Measurements from ENCODE around the gene USP49.

The USP49 gene

DNA sequence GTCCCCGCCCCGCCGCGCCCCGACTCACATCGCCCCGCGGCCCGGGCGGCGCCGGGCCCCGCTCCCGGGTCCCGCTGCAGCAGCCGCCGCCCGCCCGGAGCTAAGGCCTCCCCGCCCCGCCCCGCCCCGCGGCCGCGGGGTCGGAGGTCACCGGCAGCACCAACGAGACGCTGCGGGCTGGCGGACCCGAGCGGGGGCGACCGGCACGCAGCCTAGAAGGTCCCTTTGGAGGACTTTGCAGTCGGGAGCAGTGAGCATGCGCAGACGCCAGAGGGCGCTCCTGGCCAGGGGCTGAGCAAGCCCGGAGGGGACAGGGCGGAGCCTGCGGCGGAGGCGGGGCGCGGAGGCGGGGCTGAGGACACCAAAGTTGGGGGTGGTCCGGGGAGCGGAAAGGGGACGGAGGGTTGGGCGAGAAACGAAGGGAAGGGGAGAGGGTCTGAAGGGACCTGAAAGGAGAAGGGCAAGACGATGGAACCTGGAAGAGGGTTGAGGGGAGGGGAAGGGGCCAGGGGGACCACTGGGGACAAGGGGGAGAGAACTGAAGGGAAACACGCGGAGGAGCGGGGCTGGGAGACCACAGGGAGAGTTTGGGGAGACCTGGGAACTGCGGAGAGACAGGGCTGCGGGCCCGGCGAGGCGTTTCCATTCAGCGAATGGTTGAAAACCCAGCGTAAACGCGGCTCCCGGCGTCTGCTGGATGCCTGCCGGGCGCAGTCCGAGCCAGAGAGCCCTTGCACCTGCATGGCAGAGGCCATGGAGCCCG is 115.2 kb downstream of the USP49 start, which contains the start of gene FRS3:
TSS of gene FRS3 (minus strand) at position 113 of the 763 bp plus-strand sequence. CDS start 2,913 bp downstream, outside the sequence.
- TF ChIP-seq TAF1 (IDR thresholded peaks at IDR 0.05; ENCODE audit: low read depth, low read length) (no peak), SPI1 (IDR thresholded peaks at IDR 0.05; ENCODE audit: low read depth, low read length) (no peak), PAX5 (IDR thresholded peaks at IDR 0.05; ENCODE audit: insufficient read depth, low read length, severe bottlenecking) (peak; percentile 75), POLR2AphosphoS5 (IDR thresholded peaks at IDR 0.05; ENCODE audit: low read depth, low read length) (no peak), POU2F2 (IDR thresholded peaks at IDR 0.05; ENCODE audit: low read depth, low read length) (peak; percentile 13; the same call in 1 of the 2 replicates), POLR2A (IDR thresholded peaks at IDR 0.05; ENCODE audit: low read depth, low read length) (no peak)

DNA sequence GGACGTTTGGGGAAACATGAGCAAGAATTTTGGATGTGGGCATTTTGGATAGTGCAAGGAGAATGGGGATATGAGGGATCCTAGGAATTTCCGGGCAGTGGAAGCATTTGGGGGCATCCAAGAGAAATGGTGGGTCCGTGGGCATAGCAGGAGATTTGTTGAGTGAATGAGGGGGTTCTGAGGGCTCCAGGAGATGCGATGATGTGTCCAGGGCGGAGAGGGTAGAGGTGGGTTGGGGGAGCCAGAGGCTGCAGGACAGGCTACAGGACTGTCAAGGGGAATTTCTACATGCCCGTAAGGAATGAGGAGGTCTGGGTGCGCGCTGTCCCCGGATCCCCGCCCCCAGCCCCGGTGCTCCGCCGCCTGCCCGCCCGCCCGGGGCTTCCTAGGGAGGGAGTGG is 115.8 kb downstream of the USP49 start:
- DNase-seq (ENCODE audit: insufficient read length, low spot score) (no peak), FAIRE-seq (no peak)
- no peak for TF ChIP-seq POLR2A (IDR thresholded peaks at IDR 0.05; ENCODE audit: low read depth, low read length)
- no peak for TF ChIP-seq POU2F2 (IDR thresholded peaks at IDR 0.05; ENCODE audit: low read depth, low read length)
- TF ChIP-seq SPI1 (IDR thresholded peaks at IDR 0.05; ENCODE audit: low read depth, low read length), result no peak
- no peak for TF ChIP-seq TAF1 (IDR thresholded peaks at IDR 0.05; ENCODE audit: low read depth, low read length)
- no peak for TF ChIP-seq POLR2AphosphoS5 (IDR thresholded peaks at IDR 0.05; ENCODE audit: low read depth, low read length)
- TF ChIP-seq PAX5 (IDR thresholded peaks at IDR 0.05; ENCODE audit: insufficient read depth, low read length, severe bottlenecking), result no peak

More for the DNA sequence above, 115.2 kb downstream of the USP49 start, which contains the start of gene FRS3:
- FAIRE-seq (peak; percentile 94), DNase-seq (ENCODE audit: insufficient read length, low spot score) (peak; percentile 98)

DNA sequence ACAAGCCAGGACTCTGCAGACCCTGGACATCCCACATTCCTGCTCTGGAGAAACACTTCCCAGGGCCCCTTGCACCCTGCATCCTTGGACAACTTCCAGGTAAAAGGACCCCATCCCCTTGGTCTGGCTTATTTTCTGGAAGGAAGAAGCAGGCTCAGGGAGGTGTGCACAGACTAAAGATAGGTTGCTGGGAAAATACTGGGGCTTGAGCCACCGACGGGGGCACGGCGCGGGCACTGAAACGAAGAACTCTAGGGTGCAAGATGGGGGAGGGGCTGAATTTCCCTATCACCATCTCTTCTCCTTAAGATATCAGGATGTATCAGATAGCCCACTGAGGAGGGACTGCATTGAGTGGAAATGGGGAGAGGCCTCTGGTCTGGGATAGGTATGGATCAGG is 116.3 kb downstream of the USP49 start:
- TF ChIP-seq POLR2A (IDR thresholded peaks at IDR 0.05; ENCODE audit: low read depth, low read length) (no peak), SPI1 (IDR thresholded peaks at IDR 0.05; ENCODE audit: low read depth, low read length) (no peak), TAF1 (IDR thresholded peaks at IDR 0.05; ENCODE audit: low read depth, low read length) (no peak)
- FAIRE-seq (no peak), DNase-seq (ENCODE audit: insufficient read length, low spot score) (no peak)

DNA sequence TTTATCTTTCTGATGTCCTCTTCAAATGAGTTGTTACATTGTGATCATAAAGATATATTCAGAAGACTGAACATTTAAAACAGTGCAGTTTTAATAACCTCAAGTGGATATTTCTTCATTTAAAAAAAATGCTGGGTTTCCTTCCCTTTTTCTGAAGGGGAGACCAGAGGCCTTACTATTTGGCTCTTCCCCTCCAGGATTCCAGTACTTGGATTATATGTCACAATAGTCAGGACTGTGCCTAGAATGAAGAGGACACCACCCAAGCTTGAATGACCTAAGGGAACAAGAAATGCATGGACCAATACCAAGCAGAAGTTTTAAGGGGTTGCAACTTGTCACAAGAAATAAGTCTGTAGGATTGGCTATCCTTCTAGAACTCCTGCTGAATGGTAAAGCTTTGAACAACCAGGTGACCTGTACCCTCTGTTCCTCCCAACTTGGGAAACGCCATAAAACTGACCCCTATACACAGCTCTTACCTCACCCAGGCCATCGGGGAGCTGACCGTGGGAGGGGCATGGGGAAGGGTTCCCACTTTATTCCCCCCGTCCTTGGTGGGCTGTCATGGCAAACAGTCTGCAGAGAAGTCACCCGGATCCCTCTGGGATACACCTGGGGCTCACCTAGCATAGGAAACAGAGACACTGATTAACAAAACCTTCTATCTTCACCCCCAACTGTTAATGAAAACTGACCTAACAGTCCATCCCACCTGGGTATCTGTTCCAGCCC is 117.5 kb downstream of the USP49 start:
- FAIRE-seq (no peak), DNase-seq (ENCODE audit: insufficient read length, low spot score) (no peak)
- TF ChIP-seq POLR2A (IDR thresholded peaks at IDR 0.05; ENCODE audit: low read depth, low read length) (no peak), SPI1 (IDR thresholded peaks at IDR 0.05; ENCODE audit: low read depth, low read length) (no peak), POLR2AphosphoS5 (IDR thresholded peaks at IDR 0.05; ENCODE audit: low read depth, low read length) (no peak)

- TF ChIP-seq POU2F2 (IDR thresholded peaks at IDR 0.05; ENCODE audit: low read depth, low read length) (no peak), POLR2A (IDR thresholded peaks at IDR 0.05; ENCODE audit: low read depth, low read length) (no peak)
- peak; percentile 26 for FAIRE-seq
- no peak for DNase-seq (ENCODE audit: insufficient read length, low spot score)
Measured at GRCh38 chr6:41775293-41775882, 119.8 kb downstream of the USP49 start.

DNA sequence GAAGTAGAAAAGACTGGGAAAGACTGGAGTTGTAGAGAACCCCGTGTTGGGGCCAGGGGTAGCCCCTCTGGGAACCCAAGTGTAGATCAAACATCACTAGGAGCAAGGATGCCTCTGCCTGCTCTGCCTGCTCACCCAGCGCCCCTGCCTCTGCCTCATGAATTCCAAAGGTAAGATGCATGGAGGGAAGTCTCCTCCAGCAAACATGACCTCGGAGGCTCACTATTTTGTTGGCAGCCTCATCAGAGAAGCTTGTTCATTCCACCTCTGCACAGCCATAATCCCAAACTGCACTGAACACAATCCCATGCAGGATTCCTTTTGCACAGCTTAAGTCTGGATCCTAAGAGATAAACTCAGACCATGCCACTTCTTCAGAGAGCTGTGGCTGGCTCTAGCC is 120.3 kb downstream of the USP49 start:
- TF ChIP-seq PAX5 (IDR thresholded peaks at IDR 0.05; ENCODE audit: insufficient read depth, low read length, severe bottlenecking) (no peak), SPI1 (IDR thresholded peaks at IDR 0.05; ENCODE audit: low read depth, low read length) (no peak), POU2F2 (IDR thresholded peaks at IDR 0.05; ENCODE audit: low read depth, low read length) (no peak), POLR2AphosphoS5 (IDR thresholded peaks at IDR 0.05; ENCODE audit: low read depth, low read length) (no peak), POLR2A (IDR thresholded peaks at IDR 0.05; ENCODE audit: low read depth, low read length) (no peak), TAF1 (IDR thresholded peaks at IDR 0.05; ENCODE audit: low read depth, low read length) (no peak)
- DNase-seq (ENCODE audit: insufficient read length, low spot score) (no peak), FAIRE-seq (no peak)

GRCh38 chr6:41771058-41771983 is 123.9 kb downstream of the USP49 start:
- no peak for DNase-seq (ENCODE audit: insufficient read length, low spot score)
- FAIRE-seq, result no peak
- TF ChIP-seq PAX5 (IDR thresholded peaks at IDR 0.05; ENCODE audit: insufficient read depth, low read length, severe bottlenecking) (no peak), POLR2A (IDR thresholded peaks at IDR 0.05; ENCODE audit: low read depth, low read length) (no peak), SPI1 (IDR thresholded peaks at IDR 0.05; ENCODE audit: low read depth, low read length) (no peak), TAF1 (IDR thresholded peaks at IDR 0.05; ENCODE audit: low read depth, low read length) (no peak), POLR2AphosphoS5 (IDR thresholded peaks at IDR 0.05; ENCODE audit: low read depth, low read length) (no peak), POU2F2 (IDR thresholded peaks at IDR 0.05; ENCODE audit: low read depth, low read length) (no peak)

DNA sequence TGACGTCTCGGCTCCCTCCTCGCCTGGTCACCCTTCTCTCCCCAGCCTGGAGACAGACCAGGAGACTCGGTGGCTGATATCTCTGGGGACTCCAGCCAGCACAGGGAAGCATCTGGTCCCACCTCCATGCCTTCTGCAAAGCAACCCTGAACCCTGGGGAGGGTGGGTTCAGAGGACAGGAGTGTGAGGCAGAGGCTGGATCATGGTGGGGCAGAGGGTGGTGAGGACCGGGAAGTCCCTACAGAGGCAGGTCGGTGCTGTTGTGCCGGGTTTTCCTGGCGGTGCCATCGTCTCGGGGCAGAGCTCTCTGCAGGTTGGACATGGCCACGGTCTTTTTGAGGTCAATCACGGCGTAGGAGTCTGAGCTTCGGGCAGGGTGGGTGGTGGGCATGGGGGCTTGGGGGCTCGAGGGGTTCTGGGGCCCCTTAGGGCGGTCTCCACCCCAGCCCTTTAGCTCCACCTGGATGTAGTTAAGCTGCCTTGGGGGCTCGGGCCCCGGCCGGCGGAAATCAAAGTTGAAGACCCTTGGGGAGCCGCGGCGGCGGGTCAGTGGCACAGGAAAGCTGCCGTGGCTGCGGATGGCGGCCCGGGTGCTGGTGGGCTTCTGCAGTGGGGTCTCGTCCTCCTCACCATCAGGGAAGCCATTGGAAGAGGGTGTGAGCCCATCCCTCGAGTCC is 124.7 kb downstream of the USP49 start:
- FAIRE-seq, result no peak
- DNase-seq (ENCODE audit: insufficient read length, low spot score), result no peak
- no peak for TF ChIP-seq POLR2A (IDR thresholded peaks at IDR 0.05; ENCODE audit: low read depth, low read length)
- no peak for TF ChIP-seq SPI1 (IDR thresholded peaks at IDR 0.05; ENCODE audit: low read depth, low read length)
- TF ChIP-seq TAF1 (IDR thresholded peaks at IDR 0.05; ENCODE audit: low read depth, low read length), result no peak
- TF ChIP-seq POLR2AphosphoS5 (IDR thresholded peaks at IDR 0.05; ENCODE audit: low read depth, low read length), result no peak
- TF ChIP-seq PAX5 (IDR thresholded peaks at IDR 0.05; ENCODE audit: insufficient read depth, low read length, severe bottlenecking), result no peak

All from GM12891 (cell line).